Right kidney (tissue), 1 donor: ENCODE results near the gene ROPN1L.
"Not testable (repeated sequence)": the region's sequence is repeated elsewhere in the genome, so short reads cannot be mapped to it uniquely, and the experiment has no call there.

ENCODE experiments used
- DNase-seq: peaks from one replicate; pipeline ENCODE4 v3.0.0-alpha.2; 2016

ROPN1L gene

DNA sequence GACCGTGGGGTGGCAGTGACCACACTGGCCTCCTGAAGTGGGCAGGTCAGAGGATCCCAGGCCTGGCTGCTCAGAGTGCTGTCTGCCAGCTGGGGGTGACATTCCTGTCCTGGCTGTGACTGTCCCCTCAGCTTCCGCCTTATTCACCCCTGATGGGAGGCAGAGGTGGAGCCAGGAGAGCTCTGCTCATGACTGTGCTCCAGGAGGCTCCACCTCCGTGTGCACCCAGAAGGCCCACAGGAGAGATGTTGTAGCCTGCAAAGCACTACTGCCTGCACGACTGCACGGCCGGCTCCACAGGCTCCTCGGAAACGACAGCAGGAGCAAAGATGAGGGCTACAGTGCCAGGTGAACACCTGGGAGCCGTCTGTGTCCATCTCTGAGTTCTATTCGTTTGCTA lies 60.9 kb downstream of the ROPN1L start:
- no peak for DNase-seq

DNA sequence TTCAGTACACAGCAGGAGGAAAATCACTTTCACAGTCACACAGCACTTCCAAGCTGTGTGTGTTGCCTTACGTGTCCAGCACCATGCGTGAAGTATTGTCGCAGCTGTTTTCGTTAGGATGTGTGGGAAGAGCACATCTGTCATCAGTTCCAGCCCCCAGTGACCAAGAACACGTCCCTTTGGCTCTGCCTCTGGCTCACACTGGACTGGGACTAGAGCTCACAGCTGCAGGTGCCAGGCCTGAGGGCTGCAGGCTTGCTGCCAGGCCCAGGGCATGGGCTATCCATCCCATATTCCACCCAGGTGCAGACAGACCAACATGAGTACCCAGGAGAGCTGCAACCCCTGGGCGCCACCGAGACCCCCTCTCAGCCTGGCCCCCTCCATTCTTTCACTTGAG lies 61.6 kb downstream of the ROPN1L start:
- DNase-seq: no peak

DNA sequence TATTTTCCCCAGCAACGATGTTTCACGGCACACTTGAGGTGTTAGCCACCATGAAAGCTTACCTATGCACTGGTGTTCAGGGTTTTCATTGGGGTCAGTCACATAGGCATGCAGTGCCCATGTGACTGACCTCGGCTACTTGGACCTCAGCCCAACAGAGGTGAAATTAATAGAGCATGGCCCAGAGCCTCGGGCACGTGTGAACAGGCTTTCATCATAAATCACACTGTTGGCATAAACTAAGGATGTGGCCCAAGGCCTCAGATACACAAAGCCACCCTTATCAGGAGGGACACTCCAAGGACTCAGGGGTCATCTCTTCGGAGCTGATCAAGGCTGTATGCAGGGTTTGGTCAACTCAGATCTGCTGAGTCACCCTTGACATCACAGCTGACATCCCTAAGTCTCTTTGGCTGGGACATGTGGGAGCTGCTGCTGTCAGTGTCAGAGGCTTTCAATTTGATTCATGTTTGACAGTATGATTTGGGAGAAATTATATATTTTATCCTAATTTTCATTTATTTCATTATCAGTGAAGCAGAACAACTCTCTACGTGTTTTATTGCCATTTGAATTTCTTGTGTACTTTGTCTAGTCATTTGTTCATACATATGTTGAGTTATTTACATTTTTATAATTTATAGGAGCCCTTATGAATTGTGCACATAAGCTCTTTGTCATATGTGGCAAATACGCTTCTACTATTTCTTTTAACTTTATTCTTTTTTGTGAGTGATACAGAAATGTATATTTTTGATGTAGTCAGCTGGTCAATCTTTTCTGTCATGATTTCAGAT lies 62.5 kb downstream of the ROPN1L start:
- peak; percentile 26 for DNase-seq

DNA sequence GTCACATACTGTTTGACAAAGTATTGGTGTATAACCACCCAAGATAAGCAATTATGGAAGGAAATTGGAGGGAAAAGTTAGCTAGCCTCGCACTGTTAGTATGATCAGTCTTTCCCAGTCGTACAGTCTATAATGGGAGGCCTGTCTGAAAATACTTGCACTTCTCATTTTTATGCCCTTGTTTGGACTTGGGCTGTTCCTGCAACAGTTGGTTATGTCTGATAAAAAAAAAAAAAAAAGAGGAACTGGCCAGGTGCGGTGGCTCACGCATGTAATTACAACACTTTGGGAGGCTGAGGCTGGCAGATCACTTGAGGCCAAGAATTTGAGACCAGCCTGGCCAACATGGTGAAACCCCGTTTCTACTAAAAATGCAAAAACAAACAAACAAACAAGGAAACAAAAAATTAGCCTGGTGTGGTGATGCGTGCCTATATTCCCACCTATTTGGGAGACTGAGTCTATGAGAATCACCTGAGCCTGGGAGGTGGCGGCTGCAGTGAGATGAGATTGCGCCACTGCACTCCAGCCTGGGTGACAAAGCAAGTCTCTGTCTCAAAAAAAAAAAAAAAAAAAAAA lies 63.9 kb downstream of the ROPN1L start:
- no peak for DNase-seq

DNA sequence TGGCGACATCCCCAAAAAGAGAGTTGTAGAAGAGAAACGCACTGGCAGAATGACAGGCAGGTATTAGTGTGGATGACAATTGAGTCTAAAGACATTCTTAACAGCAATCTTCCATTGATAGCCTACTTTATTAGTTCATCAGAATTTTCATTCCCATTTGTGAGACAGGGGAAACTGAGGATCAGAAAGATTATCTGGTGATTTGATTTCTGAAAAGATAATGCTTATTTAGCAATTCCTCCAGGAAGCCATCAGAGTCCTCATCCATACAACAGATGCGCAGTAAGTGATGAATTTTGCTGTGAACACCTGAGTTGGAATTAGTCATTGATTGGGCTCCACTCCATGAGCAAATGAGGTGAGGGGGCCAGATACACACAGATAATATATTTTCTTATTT lies 64.9 kb downstream of the ROPN1L start:
- no peak for DNase-seq

DNA sequence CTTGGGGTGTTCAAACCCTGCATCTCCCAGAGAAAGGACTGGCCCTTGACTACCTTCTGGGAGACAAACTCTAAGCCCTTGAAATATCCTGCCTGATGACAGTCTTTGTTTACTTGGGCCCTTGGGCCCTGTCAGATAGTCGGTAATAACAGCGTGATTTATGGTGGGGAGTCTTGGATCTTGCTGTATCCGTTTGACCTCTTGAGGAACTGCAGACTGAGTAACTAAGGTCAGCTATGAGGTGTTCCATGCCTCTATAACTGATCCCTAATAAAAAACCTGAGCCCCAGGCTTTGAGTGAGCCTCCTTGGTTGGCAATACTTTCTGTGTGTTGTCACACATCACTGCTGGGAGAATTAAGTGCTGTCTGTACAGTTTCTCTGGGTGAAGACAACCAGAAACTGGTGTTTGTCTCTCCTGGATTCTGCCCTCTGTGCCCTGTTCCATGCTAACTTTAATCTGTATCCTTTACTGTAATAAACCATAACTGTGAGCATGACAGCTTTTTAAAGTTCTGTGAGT lies 66.0 kb downstream of the ROPN1L start:
- DNase-seq: peak; percentile 19

DNA sequence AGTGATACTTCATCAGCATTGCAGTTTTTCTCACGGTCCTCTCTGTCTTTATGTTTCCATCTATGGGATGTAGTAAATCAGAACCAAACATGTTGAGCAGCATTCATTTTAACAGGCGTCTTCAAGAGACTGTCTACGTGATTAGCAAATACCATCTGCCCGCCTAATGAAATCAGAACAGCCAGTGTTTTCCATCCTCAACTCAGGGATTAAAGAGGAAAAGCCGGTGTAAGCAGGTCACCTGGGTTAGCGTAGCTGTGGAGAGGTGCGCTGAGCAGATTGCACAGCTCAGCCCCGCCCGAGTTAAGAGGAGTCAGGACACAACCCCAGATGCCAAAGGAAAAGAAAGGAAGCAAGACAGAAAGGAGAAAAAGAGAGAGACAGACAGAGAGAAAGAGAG lies 67.9 kb downstream of the ROPN1L start:
- DNase-seq: no peak

DNA sequence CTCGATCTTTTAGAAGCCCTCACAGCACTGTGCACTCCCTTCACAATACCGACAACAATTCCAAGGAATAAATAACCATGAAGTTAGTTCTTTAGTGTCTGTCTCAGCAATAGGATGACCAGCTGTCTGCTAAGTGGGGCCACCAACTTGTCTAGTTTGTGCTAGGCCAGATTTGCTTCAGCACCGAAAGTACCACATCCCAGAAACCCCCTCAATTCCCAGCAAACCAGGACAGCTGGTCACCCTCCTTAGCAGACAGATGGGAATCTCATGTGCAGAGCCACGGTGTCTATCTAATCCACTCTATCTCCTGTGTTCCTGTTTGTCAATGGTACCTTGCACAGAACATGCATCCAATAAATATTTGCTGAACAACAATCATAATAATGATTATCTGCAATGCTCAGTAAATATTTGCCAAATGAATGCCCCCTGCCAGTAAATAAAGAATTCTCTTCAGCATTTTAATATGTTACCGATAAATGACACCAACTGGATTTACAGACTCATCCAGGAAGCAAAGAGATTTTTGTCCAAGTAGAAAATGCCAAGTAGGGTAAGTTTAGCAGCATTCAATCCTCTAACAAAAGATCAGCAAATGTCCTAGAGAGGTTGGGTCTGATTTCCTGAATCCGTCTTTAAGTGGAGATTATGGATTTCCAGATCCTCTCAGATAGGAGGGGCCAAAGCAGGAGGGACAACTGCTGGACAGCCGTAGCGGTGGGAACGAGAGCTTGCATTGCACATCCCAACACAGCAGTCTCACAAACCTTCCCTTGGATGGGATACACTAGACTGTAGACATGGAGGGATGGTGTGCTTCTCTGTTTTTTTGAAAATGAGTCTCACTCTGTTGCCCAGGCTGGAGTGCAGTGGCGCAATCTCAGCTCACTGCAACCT lies 70.3 kb downstream of the ROPN1L start:
- DNase-seq: no peak

DNA sequence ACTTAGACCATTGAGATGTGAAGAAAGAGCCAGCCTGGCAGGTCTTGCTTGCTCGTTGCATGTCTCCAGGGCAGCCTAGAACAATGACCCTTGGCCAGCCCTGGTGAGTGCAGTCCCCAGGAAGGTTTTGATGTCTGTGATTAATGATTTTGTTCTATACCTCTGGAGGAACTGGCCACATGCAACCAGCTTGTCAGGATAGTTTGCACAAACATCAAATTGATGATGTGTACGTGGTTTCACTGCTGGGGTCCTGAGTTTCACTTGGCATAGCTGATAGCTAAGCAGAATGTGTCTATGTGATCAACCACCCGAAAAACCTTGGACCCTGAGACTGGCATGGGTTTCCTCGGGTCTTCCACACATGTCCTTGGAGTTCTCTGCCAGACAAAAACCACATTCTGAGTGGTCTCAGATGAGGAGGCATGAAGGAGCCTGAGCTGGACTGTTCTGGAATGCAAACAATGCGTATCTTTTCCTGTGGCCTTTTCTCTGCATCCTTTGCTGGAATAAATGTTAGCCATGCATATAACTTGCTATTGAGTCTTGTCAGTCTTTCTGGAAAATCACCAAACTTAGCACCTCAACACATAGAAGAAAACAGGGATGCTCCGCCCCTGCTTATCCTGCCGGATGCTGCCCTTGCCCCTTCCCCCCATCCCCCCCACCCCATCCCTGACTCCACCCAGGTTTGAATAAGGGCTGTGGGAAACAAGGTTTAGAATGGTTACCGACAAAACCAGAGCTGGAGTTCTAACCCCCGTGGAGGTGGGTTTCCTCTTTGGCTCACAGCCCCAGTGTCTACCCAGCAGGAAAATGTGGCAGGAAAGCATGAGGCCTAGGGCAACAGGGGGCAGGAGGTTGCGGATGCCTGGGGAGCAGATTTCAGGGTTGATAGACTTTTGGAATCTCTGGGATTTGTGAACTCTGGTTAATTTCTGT lies 72.1 kb downstream of the ROPN1L start:
- peak; percentile 28 for DNase-seq

DNA sequence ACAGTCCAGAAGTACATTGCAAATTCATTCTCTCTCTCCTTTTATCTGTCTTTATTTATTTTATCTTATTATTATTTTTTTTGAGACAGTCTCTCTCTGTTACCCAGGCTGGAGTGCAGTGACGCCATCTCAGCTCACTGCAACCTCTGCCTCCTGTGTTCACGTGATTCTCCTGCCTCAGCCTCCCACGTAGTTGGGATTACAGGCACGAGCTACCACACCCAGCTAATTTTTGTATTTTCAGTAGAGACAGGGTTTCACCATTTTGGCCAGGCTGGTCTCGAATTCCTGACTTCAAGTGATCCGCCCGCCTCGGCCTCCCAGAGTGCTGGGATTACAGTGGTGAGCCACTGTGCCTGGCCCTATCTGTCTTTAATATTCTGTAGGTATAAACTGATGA lies 72.9 kb downstream of the ROPN1L start:
- not testable (repeated sequence) for DNase-seq
